DLD1 (cell line): Measurements from ENCODE around the gene VRK1.

Experiments
- in situ Hi-C: cut with HindIII; loops from 2 replicates; pipeline ENCODE4 v1.10.0; 2017; ENCODE audit warnings: low sequenced_read_pairs

VRK1 gene

GRCh38 chr14:96790186-96790585 lies 7.0 kb upstream of the VRK1 start:
- in situ Hi-C loops: no loop called here

- in situ Hi-C loops: no loop called here
Measured at GRCh38 chr14:96790706-96791105, 6.5 kb upstream of the VRK1 start.

GRCh38 chr14:96792003-96792402 lies 5.2 kb upstream of the VRK1 start:
- in situ Hi-C loops: no loop called here

GRCh38 chr14:96792591-96792990 lies 4.6 kb upstream of the VRK1 start:
- in situ Hi-C loops: no loop called here

GRCh38 chr14:96793547-96793946 lies 3.6 kb upstream of the VRK1 start:
- in situ Hi-C loops: no loop called here

GRCh38 chr14:96795109-96795828 lies 1.9 kb upstream of the VRK1 start:
- in situ Hi-C loops: no loop called here

GRCh38 chr14:96797582-96798349 lies 584 bp downstream of the VRK1 start:
- in situ Hi-C loops: no loop called here

GRCh38 chr14:96798956-96799355 lies 1.8 kb downstream of the VRK1 start:
- in situ Hi-C loops: no loop called here

- in situ Hi-C loops: no loop called here
Measured at GRCh38 chr14:96799489-96800054, 2.4 kb downstream of the VRK1 start.

- in situ Hi-C loops: no loop called here
Measured at GRCh38 chr14:96801931-96802330, 4.7 kb downstream of the VRK1 start.

GRCh38 chr14:96802963-96803362 lies 5.8 kb downstream of the VRK1 start:
- in situ Hi-C loops: no loop called here

- in situ Hi-C loops: no loop called here
Measured at GRCh38 chr14:96803958-96804357, 6.8 kb downstream of the VRK1 start.

- in situ Hi-C loops: no loop called here
Measured at GRCh38 chr14:96804895-96805294, 7.7 kb downstream of the VRK1 start.

GRCh38 chr14:96805956-96806355 lies 8.8 kb downstream of the VRK1 start:
- in situ Hi-C loops: no loop called here

GRCh38 chr14:96806836-96807235 lies 9.7 kb downstream of the VRK1 start:
- in situ Hi-C loops: no loop called here

GRCh38 chr14:96808619-96809406 lies 11.6 kb downstream of the VRK1 start:
- in situ Hi-C loops: no loop called here

- in situ Hi-C loops: no loop called here
Measured at GRCh38 chr14:96811265-96811664, 14.1 kb downstream of the VRK1 start.

- in situ Hi-C loops: no loop called here
Measured at GRCh38 chr14:96811985-96812667, 14.9 kb downstream of the VRK1 start.

GRCh38 chr14:96816281-96816680 lies 19.1 kb downstream of the VRK1 start:
- in situ Hi-C loops: no loop called here

- in situ Hi-C loops: no loop called here
Measured at GRCh38 chr14:96817750-96818666, 20.8 kb downstream of the VRK1 start.
